GM13976 (cell line): ENCODE measurements around the gene MXD1.

Experiments
- DNase-seq: peaks from one replicate; pipeline ENCODE4 v3.0.0; 2012; ENCODE audit warnings: low spot score
- CTCF ChIP-seq: IDR thresholded peaks from 2 replicates; pipeline ENCODE4 v1.5.1; 2012; ENCODE audit warnings: borderline replicate concordance, mild to moderate bottlenecking; ENCODE audit not compliant: insufficient read depth; ENCODE audit errors: extremely low read depth, missing control alignments, control extremely low read depth
- in situ Hi-C: fragments of 300-500 bp; cut with MboI; formaldehyde crosslinking; loops from one replicate; pipeline ENCODE4 v1.12.0; 2022; ENCODE audit warnings: low sequenced_read_pairs, mixed read lengths, inconsistent platforms; ENCODE audit not compliant: unreplicated experiment

MXD1 gene

GRCh38 chr2:69952336-69953115 lies 37.6 kb downstream of the MXD1 start:
- DNase-seq, result no peak
- TF ChIP-seq CTCF, result no peak
- in situ Hi-C loops, result no loop called here

GRCh38 chr2:69954084-69954483 lies 39.2 kb downstream of the MXD1 start:
- no peak for TF ChIP-seq CTCF
- in situ Hi-C loops, result no loop called here
- DNase-seq, result no peak

GRCh38 chr2:69955029-69955428 lies 40.1 kb downstream of the MXD1 start:
- in situ Hi-C loops, result no loop called here
- no peak for TF ChIP-seq CTCF
- no peak for DNase-seq

- in situ Hi-C loops, result no loop called here
- TF ChIP-seq CTCF, result no peak
- DNase-seq, result no peak
Measured at GRCh38 chr2:69956475-69956979, 41.6 kb downstream of the MXD1 start.

- no peak for TF ChIP-seq CTCF
- in situ Hi-C loops, result no loop called here
- DNase-seq, result no peak
Measured at GRCh38 chr2:69957965-69958364, 43.1 kb downstream of the MXD1 start.

- DNase-seq, result no peak
- in situ Hi-C loops, result no loop called here
- no peak for TF ChIP-seq CTCF
Measured at GRCh38 chr2:69958480-69958879, 43.6 kb downstream of the MXD1 start.
